AG04449 (cell line): ENCODE results near the gene ORM2.

ENCODE experiments used
- CTCF ChIA-PET: fragments of 350-600 bp; formaldehyde crosslinking; extraction: SDS; loops from one replicate; lab custom pipeline; 2021; ENCODE audit warnings: antibody characterized with exemption; lab: Yijun Ruan, JAX
- POLR2A ChIA-PET: fragments of 400-600, 350-600 bp; formaldehyde crosslinking; extraction: SDS; loops from one replicate; lab custom pipeline; 2020; ENCODE audit warnings: antibody characterized with exemption, inconsistent platforms; lab: Yijun Ruan, JAX
- DNase-seq: peaks from one replicate; pipeline ENCODE4 v3.0.0-alpha.2; 2010; ENCODE audit warnings: low read depth, low spot score
- H3K4me3 ChIP-seq: 2 replicates; pipeline ENCODE4 v1.5.1; 2011; ENCODE audit warnings: low read depth, mild to moderate bottlenecking, control low read depth, low read length
- TF ChIP-seq, protein P1 (sequence below): IDR thresholded peaks from one replicate; pipeline ENCODE4 v1.5.1; 2011; ENCODE audit warnings: mild to moderate bottlenecking, moderate library complexity, low read length, control low read depth, inconsistent platforms; ENCODE audit not compliant: insufficient read depth; ENCODE audit errors: missing control alignments

The ORM2 gene

DNA sequence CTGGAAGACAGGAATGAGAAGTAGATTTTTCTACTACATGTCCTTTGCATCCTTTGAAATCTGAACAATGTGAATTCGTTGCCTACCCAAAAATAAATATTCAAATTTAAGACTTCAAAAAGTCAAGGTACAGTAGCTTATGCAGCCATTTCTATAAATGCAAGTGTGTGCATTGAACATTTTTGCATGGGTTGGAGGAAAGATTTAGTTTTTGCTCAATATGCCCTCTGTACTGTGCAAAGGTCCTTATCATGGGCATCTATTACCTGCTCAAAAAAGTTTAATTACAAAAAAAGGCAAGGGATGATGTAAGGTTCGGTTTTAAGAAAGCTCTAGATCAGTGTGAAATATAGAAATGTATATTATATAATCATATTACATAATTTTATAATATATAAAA lies 35.5 kb downstream of the ORM2 start:
- no peak for DNase-seq
- H3K4me3 ChIP-seq: no peak overlapping the region
- ChIA-PET POLR2A (interaction anchor here (0.6 to 1.1 kb wide), 2 partner anchors 19 to 22 kb away, joined by 3 read pairs; no protein-coding TSS in a partner anchor), CTCF (interaction anchor here (1.0 to 2.3 kb wide), 4 partner anchors 9 to 40 kb away, joined by 3 to 9 read pairs (median 4); no protein-coding TSS in a partner anchor)
- TF ChIP-seq, protein P1, sequence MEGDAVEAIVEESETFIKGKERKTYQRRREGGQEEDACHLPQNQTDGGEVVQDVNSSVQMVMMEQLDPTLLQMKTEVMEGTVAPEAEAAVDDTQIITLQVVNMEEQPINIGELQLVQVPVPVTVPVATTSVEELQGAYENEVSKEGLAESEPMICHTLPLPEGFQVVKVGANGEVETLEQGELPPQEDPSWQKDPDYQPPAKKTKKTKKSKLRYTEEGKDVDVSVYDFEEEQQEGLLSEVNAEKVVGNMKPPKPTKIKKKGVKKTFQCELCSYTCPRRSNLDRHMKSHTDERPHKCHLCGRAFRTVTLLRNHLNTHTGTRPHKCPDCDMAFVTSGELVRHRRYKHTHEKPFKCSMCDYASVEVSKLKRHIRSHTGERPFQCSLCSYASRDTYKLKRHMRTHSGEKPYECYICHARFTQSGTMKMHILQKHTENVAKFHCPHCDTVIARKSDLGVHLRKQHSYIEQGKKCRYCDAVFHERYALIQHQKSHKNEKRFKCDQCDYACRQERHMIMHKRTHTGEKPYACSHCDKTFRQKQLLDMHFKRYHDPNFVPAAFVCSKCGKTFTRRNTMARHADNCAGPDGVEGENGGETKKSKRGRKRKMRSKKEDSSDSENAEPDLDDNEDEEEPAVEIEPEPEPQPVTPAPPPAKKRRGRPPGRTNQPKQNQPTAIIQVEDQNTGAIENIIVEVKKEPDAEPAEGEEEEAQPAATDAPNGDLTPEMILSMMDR: no peak

DNA sequence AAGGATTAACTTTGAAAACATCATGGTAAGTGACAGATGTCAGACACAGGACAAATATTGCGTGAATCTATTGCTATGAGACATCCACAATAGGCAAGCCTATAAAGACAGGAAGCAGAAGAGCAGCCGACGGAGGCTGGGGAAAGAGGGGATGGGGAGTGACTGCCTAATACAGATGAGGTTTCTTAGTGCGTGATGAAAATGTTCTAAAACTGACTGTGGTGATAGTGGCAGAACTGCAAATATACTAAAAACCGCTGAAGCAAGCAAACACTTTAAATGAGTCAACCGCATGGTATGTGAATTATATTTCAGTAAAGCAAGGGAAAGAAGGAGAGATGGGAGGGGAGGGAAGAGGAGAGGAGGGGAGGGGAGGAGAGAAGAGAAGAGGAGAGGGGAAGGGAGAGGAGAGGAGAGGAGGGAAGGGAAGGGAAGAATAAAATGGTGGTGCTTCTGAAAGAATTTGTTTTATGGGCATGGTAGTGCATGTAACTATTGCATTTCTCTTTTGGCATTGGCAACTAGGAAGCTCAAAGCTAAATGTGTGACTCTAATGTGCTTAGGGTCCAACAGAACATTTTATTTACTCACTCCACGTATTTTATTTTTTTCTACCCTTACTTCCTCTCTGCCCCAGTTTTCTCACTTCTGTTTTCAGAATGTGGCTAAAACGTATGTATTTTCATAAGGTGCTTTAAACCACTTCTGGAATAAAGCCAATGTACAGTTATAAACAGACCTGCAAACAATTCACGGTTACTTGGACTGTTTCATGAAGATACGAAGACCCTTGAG lies 36.9 kb downstream of the ORM2 start:
- ChIA-PET CTCF (interaction anchor here (1.1 to 1.4 kb wide), 4 partner anchors 11 to 27 kb away, joined by 3 to 6 read pairs (median 4); no protein-coding TSS in a partner anchor), POLR2A (interaction anchor here (1.1 kb wide), 1 partner anchor 20 kb away, joined by 3 read pairs; no protein-coding TSS in a partner anchor)
- TF ChIP-seq, protein P1: no peak
- no peak overlapping the region for H3K4me3 ChIP-seq
- peak; percentile 59 for DNase-seq

DNA sequence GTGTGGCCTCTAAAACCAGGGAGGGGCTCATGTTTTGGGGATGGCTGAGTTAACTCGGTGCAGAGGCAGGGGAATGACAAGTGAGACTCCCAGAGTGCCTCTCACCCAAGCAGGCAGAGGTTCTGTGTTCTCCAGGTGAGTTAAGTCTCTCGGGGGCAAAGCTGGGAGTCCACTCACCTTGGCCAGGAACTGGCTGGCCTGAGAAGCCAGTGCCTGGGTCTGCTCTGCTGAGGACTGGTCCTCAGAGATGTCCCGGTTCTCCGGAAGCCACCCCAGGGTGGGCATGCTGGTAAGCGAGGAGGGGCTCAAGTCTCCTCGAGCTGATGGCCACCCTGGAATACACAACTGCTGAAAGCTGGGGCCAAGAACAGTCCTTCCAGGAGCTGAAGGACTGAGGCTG lies 37.7 kb downstream of the ORM2 start:
- CTCF ChIA-PET: interaction anchor here (1.1 to 1.6 kb wide), 5 partner anchors 12 to 28 kb away, joined by 3 to 6 read pairs (median 3); no protein-coding TSS in a partner anchor
- POLR2A ChIA-PET: interaction anchor here (0.5 kb wide), 1 partner anchor 26 kb away, joined by 3 read pairs; no protein-coding TSS in a partner anchor

DNA sequence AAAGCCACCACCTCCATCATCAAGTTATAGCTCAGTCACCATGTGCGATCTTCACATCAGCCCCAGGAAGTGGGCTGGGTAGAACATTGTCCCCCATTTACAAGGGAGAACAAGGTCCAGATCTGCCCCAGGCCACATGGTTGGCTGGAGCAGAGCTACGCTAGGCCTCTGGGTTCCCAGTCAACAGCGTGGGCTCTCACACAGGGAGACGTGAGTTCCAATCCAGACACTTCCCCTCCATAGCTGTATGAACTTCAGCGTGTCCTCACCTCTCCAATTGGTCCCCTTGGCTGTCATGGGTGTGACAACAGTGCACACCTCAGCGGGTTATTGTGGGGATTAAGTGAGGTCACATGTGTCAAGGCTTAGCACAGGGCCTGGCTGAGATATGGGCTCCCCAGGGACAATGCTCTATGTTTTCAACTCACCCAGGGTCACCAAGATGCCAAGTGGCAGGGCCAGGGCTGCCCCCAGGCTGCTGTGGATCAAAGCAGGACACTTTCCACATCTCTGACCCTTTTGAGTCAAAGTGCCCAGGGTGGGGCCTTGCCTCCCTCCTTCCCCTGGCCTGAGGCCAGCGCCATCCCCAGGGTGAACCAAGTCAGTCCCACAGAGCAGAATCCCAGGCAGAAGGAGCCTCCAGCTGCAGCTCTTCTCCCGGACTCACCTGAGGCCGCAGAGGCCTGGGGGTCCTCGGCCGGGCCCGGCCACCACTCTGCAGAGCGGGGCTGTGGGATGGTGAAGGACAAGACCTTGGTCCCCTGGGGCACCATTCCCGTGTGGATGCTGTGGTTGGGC lies 38.3 kb downstream of the ORM2 start:
- no peak overlapping the region for H3K4me3 ChIP-seq
- CTCF ChIA-PET: interaction anchor here (1.1 to 1.6 kb wide), 5 partner anchors 11 to 28 kb away, joined by 3 to 4 read pairs (median 3); no protein-coding TSS in a partner anchor
- POLR2A ChIA-PET: interaction anchor here (0.5 kb wide), 1 partner anchor 25 kb away, joined by 3 read pairs; no protein-coding TSS in a partner anchor
- no peak for DNase-seq
- TF ChIP-seq, protein P1: no peak

More for the DNA sequence above, 37.7 kb downstream of the ORM2 start:
- no peak overlapping the region for H3K4me3 ChIP-seq
- TF ChIP-seq, protein P1: no peak
- DNase-seq: no peak

DNA sequence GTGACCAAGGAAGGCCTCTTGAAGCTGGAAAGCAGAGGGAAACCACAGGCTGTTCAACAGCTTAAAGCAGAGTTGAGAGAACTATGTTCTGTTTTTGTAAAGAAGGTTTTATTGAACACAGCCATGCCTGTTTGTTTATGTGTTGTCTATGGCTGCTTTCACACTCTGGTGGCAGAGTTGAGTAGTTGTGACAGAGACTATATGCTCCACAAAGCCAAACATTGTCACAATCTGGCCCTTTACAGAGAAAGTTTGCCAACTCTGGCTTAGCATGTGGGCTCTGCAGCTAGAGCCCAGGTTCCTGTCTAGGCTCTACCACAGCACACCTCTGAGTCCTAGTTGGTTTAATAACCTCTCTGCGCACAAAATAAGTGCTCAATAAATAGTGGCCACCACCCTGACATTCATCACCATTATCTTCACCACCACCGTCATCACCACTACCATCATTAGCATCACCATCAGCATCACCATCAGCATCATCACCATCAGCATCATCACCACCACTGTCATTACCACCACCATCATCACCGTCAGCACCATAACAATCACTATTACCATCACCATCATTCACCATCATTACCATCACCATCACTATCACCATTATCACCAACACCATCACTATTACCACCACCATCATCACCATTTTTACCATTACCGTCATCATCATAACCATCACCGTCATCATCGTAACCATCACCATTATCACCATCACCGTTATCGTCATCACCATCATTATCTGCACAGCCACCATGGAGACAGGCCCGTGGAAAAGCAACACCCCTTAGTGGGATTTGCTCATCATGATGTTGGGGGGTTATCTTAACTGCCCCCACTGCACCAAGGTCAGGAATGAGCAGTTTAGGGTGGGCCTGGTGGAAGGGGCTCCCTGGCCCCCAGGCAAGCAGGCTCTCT lies 39.8 kb downstream of the ORM2 start:
- CTCF ChIA-PET: no interaction called here
- POLR2A ChIA-PET: no interaction called here
- no peak for DNase-seq
- TF ChIP-seq, protein P1: no peak
- no peak overlapping the region for H3K4me3 ChIP-seq
